Measurements from ENCODE around the gene ADAMTSL2.

ADAMTSL2 gene

DNA sequence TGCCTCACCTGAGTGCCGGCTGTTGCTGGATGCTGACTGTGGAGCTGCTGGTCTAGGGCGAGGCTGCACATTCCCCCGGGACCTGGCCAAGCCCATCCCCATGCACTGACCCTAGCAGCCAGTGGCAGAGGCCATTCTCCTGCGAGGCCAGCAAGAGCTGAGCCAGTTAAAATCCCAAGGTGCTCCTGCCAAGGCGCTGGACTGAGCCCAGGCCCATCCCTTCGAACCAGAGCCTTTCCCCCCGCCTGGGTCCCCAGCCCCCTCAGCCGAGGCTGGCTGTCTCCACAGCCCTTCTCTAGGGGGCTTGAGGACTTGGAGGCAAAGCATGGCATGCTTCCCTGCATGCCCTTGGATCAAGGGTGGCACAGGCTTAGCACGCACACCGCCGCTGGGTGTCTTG, 1.6 kb downstream of the ADAMTSL2 start:
- no peak for DNase-seq

- no peak for DNase-seq
Measured at GRCh38 chr9:133536536-133536935, 2.0 kb downstream of the ADAMTSL2 start.

DNA sequence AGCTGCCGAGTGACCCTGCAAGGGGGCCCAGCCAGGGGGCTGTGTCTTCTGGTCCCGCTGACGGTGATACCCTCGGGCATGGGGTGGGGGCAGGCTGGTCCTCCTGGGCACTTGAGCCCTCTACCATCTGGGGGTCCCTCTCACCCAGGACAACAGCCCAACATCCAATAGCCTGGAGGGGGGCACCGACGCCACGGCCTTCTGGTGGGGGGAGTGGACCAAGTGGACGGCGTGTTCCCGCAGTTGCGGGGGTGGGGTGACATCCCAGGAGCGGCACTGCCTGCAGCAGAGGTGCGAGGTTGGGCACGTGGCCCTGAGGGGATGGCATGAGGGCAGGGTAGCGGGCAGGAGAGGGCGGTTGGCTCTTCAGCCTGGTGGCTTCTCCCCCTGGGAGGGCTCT, 2.8 kb downstream of the ADAMTSL2 start:
- no peak for DNase-seq

- DNase-seq, result no peak
Measured at GRCh38 chr9:133538176-133538575, 3.7 kb downstream of the ADAMTSL2 start.

GRCh38 chr9:133538851-133539833, 4.6 kb downstream of the ADAMTSL2 start:
- DNase-seq, result no peak

DNA sequence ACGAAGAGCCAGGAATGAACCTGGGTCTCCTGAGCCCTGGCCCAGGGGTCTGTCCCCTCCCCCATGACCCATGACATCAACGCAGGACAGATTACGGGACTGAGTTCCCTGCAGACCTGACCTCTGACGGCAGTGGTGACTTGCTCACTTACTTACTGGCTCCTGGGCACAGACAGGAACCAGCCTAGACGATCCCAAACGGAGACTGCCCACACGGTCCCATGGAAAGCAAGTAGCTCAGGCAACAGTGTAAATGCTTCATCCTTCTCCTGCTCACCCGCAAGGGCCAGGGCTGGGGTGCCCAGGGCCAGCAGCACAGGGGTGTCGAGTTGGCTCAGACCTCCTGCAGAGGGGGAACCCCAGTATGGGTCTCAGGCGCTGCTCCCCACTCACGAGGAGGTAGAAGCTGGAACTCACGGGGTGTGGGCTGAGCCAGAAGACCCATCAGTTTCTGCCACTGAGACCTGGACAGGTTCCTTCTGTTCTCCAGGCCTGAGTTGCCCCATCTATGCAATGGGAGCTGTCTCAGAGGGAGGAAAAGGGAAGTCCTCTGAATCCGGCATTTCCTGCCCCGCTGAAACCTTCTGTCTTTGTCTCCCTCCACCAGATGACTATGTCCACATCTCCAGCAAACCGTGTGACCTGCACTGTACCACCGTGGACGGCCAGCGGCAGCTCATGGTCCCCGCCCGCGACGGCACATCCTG, 5.6 kb downstream of the ADAMTSL2 start:
- DNase-seq, result no peak

DNA sequence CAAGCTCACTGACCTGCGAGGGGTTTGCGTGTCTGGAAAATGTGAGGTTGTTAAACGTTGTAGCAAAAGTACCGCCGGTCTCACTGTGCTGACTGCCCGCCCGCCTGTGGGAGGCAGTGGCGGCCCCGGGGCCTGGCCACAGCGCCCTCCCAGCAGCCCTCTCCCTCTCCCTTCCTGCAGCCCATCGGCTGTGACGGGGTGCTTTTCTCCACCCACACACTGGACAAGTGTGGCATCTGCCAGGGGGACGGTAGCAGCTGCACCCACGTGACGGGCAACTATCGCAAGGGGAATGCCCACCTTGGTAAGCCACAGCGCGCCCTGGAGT, 6.2 kb downstream of the ADAMTSL2 start:
- no peak for DNase-seq

- no peak for DNase-seq
Measured at GRCh38 chr9:133542002-133542401, 7.5 kb downstream of the ADAMTSL2 start.

DNA sequence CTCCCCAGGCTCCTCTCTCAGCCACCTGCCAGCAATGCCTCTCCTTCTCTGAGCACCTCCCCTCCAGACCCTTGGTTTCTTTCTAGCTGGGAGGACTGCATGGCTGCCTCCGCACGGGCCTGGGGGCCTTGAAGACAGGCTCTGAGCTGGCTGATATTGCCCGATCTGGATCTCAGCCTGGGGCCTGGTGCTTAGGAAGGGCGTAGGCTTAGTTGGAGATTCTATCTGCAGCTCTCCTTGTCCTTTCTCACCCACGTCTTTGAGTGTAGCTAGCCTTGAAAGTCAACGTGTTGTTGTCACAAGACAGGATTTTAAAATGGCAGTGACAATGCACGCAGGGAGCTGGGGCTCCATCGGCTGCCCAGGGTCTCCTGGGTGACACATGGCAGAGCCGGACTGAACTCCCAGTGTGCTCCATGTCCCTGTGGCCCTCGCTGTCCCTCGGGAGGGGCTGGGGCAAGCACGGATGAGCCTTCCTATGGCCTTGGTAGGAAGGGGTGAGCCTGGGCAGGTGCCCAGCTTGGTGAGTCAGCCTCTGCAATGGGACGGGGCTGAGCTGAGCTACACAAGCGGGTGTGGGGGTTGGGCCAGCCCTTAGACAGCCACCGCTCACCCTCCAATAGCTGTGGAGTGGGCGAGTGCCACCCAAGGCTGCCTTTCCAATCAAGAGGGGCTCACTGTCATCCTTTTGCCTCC, 9.4 kb downstream of the ADAMTSL2 start:
- no peak for DNase-seq

GRCh38 chr9:133545494-133546286, 11.2 kb downstream of the ADAMTSL2 start:
- DNase-seq, result no peak

- DNase-seq, result no peak
Measured at GRCh38 chr9:133546287-133546680, 11.8 kb downstream of the ADAMTSL2 start.

- no peak for DNase-seq
Measured at GRCh38 chr9:133547116-133547515, 12.6 kb downstream of the ADAMTSL2 start.

DNA sequence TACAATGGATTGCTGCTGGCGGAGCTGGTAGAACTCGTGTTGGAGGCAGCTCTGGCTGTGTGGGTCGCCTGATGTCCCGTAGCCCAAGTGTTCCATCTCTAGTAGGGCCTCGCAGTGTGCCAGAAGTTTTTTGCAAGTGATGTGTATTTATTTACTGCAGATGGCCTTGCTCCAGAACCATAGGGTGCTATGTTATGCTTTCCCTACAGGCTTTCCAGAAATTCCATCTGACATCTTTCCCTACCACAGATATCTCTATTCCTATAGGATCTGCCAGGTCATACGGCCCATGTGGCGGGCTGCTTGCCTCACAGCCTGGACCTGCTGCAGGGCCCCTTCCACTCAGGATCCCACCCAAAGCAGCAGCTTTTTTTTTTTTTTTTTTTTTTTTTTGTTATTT, 16.9 kb downstream of the ADAMTSL2 start:
- DNase-seq, result no peak

GRCh38 chr9:133552236-133552635, 17.7 kb downstream of the ADAMTSL2 start:
- DNase-seq, result no peak

GRCh38 chr9:133553123-133553522, 18.6 kb downstream of the ADAMTSL2 start:
- no peak for DNase-seq

DNA sequence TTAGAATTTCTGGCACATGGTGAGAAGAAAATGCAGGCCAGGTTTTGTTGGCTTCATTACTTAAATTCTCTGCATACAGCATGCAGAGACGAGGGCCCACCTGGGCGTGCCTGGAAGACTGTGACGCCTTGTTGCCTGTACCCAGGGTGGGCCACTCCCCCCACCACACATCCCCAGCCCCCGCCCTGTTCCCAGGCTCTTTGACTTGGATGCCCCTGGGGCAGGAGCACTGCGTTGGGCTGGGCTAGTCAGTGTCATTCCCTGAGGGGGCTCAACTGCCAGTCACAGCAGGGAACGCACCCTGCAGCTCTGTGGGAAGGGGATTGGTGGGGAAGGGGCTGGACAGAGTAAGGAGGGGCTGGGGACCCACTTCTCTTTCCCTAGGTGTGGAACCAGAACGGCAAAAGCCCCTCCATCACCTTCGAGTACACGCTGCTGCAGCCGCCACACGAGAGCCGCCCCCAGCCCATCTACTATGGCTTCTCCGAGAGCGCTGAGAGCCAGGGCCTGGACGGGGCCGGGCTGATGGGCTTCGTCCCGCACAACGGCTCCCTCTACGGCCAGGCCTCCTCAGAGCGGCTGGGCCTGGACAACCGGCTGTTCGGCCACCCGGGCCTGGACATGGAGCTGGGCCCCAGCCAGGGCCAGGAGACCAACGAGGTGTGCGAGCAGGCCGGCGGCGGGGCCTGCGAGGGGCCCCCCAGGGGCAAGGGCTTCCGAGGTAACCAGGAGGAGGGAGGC, 19.6 kb downstream of the ADAMTSL2 start:
- DNase-seq, result no peak

GRCh38 chr9:133554729-133555128, 20.2 kb downstream of the ADAMTSL2 start:
- no peak for DNase-seq

DNA sequence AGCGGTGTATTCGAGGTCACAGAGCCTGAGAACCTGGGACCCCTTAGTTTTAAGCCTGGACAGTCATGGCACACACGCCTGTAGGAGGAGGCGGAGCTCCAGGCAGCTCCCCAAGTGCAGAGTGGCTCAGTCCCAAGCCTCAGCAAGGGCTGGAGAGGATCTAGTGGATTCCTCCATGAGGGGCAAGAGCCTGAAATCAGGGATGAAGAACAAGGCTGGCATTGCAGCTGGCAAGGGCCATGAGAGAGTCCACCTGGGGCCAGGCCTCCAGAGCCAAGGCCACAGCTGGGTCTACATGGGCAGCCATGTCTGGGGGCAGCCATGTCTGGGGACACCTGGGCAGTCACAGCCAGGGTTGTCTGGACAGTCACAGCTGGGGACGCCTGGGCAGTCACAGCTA, 21.9 kb downstream of the ADAMTSL2 start:
- no peak for DNase-seq

DNA sequence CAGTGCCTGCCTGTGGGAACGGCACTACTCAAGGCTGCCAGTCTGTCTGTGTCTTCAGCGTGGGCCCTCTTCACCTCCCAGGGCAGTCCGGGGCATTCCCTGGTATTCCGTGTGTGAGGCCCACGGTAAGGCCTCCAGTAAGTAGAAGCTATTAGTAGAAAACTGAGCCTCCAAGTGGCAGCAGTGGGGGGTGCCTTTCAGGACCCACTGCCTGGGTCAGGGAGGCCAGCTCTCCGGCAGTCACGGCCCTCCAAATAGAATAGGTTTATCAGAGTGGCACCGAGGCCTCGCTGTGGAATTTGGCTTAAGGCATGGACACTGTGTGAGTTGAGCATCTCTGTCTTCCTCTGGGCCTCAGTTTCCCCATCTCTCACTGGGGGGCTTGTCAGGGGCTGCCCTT, 23.1 kb downstream of the ADAMTSL2 start:
- DNase-seq, result no peak

GRCh38 chr9:133558191-133559126, 24.0 kb downstream of the ADAMTSL2 start:
- no peak for DNase-seq

DNA sequence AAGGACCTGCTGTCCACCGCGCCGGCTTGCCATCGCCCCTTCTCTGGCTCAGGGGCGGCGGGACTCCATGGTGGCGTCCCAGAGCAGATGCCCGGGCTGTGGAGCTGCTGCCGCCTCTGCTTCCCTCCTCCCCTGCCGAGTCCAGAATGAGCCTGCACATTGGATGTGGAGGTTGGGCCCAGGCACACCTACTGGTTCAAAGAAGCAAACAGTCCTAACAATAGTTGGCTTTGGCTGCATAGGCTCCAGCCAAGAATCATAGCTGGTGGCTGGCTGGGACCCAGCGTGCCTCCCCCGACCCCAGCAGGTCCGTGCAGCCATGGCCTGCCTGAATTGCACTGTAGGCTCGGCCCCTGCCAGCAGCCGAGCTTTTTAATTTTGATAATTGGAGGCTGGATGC, 25.8 kb downstream of the ADAMTSL2 start:
- no peak for DNase-seq
